ENCODE results near the gene CYP4F8.
"Not testable (repeated sequence)": the region's sequence is repeated elsewhere in the genome, so short reads cannot be mapped to it uniquely, and the experiment has no call there.

CYP4F8 gene

DNA sequence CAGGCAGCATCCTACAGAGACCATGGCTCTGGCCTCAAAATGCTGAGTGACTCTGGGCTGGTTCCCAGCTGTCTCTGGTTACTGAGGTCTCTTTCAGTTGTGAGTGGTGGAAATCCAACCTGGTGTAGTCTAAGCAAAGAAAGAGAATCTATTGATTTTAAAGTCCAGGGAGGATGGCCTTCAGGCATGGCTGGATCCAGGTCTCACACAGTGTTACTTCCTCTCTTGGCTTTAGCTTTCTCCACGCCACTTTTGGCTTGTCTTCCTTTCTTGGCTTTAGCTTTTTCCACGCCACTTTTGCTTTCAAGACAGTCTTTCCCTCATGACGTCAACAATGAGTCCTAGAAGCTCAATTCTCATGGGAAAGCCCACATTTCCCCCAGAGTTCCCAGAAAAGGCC is 29.8 kb downstream of the CYP4F8 start:
- no peak for DNase-seq

DNA sequence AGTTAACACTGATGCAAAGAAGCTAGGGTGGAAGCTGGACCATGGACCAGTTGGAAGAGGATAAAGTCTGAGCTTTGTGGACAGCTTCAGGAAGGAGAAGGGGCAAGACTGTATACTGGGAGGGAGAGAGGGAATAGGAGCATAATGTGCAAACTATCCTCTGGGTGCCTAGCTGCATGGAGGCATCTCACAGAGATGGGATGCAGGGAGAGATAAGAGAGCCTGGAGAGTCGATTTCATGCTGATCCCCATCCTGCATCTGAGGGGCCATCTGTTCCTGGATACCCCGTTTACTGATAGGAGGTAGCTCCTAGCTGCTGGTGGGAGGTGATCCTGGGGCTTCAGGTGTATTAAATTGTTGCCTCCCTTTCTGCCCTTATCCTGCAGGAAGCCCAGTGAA is 34.5 kb downstream of the CYP4F8 start:
- DNase-seq: no peak

DNA sequence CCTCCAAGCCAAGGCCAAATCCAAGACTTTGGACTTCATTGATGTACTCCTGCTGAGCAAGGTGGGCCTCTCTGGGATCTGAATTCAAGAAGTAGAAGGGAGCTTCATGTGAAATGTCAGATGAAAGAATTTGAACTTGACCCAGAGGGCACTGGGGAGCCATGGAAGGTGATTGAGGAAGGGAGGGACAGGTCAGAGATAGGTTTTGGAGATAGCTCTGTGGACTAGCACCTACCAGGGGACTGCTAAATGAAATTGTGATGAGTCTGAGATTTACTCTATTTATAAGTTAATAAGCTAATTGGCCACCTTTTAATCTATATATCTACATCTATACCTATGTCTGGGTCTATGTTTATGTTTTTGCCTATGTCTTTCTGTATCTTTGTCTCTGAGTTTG is 35.1 kb downstream of the CYP4F8 start:
- DNase-seq: not testable (repeated sequence)

- DNase-seq: no peak
Observed at GRCh38 chr19:15651791-15652190, 36.8 kb downstream of the CYP4F8 start.

- DNase-seq: no peak
Observed at GRCh38 chr19:15652559-15653278, 37.7 kb downstream of the CYP4F8 start.

GRCh38 chr19:15656467-15656866 is 41.4 kb downstream of the CYP4F8 start:
- DNase-seq: no peak

DNA sequence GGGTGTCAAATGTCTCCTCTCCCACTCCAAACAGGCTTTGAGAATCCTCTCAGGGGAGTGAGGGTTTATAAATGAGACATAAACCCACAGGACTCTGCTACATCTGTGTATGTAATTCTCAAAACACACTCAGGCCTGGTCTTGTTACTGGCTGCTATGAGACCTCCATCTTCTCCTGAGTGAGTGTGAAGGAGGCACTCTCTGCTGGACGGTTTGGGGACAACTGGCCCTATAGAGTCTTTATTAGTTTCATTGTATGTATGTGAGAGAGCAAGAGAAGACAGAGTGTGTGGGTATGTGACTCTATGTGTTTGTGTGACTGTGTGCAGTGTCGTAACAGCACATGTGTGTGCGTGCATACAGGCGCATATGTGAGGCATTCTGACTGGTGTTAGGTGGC is 48.2 kb downstream of the CYP4F8 start:
- DNase-seq: no peak

DNA sequence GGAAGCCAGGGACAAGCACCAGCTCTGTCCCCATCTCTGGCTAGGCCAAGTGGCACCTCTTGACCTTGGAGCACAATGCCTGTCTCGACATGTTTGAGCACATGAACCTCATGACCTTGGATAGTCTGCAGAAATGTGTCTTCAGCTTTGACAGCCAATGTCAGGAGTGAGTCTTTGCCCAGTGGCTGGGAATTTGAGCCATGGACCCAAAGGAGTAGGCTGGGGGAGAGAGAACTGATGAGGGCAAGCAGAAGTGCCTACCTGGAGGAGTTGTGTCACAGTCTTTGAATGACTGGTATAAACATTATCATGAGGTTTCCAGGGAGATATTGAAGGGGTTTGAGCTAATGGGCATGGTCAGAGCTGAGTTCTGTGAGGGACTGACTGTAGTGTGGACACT is 51.2 kb downstream of the CYP4F8 start:
- DNase-seq: no peak

DNA sequence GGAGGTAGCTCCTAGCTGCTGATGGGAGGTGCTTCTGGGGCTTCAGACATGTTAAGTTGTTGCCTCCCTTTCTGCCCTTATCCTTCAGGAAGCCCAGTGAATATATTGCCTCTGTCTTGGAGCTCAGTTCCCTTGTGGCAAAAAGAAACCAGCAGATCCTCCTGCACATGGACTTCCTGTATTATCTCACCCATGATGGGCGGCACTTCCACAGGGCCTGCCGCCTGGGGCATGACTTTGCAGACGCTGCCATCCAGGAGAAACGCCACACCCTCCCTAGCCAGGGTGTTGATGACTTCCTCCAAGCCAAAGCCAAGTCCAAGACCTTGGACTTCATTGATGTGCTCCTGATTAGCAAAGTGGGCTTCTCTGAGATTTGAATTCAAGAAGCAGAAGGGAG is 51.9 kb downstream of the CYP4F8 start:
- DNase-seq: no peak

- no peak for DNase-seq
Observed at GRCh38 chr19:15669440-15669839, 54.4 kb downstream of the CYP4F8 start.

- no peak for DNase-seq
Observed at GRCh38 chr19:15669891-15670290, 54.9 kb downstream of the CYP4F8 start.

DNA sequence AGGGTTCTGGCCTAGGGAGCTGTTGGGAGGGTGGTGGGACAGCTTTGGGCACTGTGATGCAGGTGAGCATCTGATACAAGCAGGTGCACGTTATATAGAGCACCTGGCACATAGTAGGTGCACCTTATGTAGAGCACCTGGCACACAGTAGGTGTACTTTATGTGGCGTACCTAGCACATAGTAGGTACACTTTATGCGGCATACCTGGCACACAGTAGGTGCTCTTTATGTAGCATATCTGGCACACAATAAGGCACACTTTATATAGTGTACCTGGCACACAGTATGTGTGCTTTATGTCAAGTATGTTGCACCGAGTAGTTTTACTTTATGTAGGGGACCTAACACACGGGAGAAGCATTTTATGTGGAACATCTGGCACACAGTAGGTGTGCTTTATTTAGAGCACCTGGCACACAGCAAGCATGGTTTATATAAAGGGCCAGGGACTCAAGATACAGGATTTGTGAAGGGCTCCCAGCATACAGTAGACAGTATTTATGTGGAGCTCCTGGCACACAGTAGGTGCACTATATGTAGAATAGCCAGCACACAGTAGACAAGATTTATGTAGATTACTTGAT is 56.3 kb downstream of the CYP4F8 start:
- DNase-seq: no peak

- no peak for DNase-seq
Observed at GRCh38 chr19:15671891-15672579, 57.0 kb downstream of the CYP4F8 start.

DNA sequence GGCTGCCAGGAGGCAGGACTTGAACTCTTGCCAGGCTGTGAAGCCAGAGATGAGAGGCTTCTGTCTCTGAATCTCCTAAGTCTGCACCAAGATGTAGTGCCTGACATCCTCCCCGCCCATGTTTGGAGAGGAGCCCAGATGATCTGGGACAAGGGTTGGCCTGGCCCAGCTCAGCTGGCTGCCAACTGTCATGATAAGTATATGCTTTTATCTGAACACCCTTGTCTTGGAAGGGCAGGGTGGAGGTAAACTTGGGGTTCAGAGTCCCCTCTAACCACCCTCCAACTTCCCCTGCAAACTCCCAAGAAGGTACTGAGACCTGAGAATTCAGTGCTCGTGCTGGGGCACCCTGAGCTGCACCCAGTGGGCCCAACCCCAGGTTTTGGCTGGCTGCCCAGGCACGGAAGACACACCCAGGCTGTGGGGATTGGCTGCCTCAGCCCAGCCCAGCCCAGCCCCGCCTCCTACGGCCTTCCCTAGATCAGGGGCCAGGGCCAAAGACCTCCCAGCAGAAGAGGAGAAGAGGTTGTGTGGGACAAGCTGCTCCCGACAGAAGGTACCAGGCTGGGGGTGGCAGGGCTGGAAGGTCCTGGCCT is 57.7 kb downstream of the CYP4F8 start, which contains the start of gene CYP4F12:
Gene CYP4F12, plus strand, starts transcription at position 508 of the 596 bp plus-strand sequence. CDS start 443 bp downstream, outside the sequence.
- no peak for DNase-seq

DNA sequence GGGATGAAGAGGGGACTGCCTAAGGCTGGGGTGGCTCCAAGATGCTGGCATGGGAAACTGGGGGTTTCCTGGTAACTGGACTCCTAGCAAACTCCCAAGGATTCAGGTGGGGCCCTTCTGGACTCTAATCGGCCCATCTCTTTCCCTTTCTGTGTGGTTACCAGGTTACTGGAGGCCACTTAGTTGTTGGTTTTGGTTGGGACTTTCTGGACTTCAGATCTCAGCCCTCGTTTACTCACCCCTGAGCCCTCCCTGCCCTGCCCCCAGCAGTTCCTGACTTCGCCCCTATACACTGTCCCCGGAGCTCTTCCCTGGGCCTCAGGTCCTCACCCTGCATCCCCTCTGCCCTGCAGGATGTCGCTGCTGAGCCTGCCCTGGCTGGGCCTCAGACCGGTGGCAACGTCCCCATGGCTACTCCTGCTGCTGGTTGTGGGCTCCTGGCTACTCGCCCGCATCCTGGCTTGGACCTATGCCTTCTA is 58.2 kb downstream of the CYP4F8 start:
- no peak for DNase-seq

DNA sequence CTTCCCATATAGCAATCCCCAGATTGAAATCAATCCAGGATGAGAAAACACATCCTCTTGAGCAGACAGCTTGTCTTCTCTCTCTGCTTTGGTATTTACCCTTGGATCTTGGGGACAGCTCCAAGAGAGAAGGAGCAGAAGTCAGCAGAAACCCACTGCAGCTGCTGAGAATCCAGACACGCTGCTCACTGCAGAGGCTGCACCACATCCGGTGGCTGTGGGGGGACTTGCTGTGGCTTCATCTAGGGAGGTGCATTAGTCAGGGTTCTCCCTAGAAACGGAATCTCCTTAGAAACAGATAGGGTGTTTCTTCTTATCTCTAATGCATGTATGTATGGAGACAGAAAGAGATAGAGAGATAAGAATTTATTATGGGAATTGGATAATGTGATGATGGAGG is 60.5 kb downstream of the CYP4F8 start:
- no peak for DNase-seq

DNA sequence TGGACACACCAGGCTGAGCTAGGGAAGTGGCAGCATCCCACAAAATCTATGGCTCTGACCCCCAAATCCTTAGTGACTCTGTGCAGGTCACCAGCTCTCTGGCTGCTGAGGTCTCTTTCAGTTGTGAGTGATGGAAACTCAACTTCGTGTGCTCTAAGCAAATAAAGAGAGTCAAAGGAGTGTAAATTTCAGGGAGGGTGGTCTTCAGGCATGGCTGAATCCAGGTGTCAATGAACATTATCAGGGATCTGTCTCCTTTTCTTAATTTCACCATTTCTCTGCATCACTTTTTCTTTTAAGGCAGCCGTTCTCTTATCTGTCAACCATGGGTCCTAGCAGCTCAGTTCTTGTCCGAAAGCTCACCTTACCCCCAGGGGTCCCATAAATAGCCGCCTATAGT is 64.1 kb downstream of the CYP4F8 start:
- no peak for DNase-seq

GRCh38 chr19:15679865-15680264 is 64.8 kb downstream of the CYP4F8 start:
- not testable (repeated sequence) for DNase-seq

All from stimulated activated CD4-positive, alpha-beta T cell treated with anti-CD3 and anti-CD28 coated beads, Interleukin-4, amount 100 ng/mL, for 24 hours (primary cell).